Stimulated activated CD4-positive, alpha-beta T cell treated with anti-CD3 and anti-CD28 coated beads, Interleukin-2, amount 100 ng/mL, for 24 hours (primary cell): ENCODE results near the gene ITSN2.
A peak's percentile ranks its signal among the peaks of the same experiment; 100 is the strongest.
"Not testable (repeated sequence)": the region's sequence is repeated elsewhere in the genome, so short reads cannot be mapped to it uniquely, and the experiment has no call there.

Experiments used
- DNase-seq, 2 donors: peaks; one replicate each; pipeline ENCODE4 v3.0.0-alpha.2; 2020

Gene ITSN2

DNA sequence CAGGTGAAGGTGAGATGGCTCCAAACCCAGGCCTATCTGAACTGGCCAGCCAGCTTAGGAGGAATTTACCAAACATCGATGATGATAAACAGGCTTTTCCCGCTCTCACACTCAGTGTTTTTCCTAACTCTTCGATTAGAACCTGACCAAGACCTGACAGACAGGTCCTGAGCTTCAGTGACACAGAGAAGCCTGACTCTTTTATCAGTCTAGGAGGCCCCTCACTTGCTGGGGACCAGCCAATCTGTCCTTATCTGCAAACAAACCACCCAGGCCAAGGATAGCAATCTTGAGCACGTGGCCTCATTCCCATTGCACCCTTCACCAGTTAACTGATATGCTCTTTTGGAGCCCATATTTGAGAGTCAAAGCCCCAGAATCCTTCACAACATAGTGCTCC lies 1.9 kb upstream of the ITSN2 start:
- DNase-seq, result no peak

DNA sequence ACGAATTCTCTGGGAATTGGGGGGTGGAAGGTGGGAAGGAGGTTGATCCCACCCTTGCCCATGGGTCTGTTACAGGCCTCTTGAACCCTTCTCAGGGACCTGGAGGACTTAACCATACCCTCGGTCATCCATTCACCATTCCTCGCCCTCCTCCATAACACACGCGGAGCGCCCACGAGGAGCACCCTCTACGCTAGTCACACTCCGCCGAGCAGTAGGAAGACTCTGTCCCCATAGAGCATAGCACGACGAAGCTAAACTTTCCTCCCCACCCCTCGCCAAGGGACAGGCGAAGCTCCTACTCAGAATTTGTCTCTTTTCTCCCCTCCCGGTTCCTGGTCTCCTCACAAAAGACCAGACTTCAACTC lies 611 bp upstream of the ITSN2 start:
- no peak for DNase-seq

DNA sequence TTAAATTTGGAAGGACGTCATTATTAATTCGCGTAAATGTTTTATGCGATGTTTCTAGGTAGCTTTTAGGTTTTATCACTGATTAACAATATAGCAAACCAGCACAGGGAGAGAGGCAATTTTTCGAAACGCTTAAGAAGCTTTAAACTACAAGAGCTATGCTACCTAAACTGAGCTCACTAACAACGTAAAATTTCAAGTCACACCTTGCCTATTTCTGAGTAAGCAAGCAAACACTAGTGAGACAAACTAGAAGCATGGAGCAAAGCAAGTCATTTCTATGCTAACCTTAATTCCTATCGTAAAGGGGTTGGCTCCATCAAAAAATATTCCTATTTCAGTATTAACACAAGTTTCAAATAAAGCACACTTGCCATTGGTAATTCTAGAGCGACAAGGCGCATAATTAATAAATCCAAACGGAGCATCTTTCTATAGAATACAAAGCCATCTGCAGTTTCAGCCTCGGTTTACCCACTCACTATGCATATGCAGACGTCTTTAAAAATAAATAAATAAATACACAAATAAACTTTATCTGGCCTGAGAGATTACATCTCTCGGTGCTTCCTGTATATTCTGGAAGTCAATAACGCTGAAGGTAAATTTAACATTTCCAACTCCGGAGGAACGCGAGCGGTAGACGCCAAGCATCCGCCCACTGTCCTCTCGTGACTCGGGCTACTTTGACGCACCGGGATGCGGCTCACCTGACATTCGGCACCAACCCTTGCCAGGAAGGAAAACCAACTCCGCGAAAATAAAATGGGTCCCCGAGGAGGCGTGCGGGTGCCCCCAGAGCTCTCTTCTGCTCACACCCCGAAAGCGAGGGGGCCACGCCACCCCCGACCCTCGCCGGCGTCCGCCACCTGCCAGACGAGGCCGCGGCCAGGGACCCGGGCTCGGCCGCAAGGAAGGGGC lies 947 bp downstream of the ITSN2 start:
- DNase-seq, result peak; percentile 53 to 64

DNA sequence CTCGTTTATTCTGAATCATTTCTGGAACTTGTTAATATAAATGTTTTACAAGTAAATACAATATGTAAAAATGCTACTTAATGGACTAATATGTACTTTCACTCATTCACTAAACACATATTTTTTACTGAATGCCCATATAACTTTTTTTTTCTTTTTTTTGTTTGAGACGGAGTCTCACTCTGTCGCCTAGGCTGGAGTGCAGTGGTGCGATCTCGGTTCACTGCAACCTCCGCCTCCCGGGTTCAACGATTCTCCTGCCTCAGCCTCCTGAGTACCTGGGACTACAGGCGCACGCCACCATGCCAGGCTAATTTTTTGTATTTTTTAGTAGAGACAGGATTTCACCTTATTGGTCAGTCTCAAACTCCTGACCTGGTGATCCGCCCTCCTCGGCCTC lies 2.6 kb downstream of the ITSN2 start:
- not testable (repeated sequence) for DNase-seq

DNA sequence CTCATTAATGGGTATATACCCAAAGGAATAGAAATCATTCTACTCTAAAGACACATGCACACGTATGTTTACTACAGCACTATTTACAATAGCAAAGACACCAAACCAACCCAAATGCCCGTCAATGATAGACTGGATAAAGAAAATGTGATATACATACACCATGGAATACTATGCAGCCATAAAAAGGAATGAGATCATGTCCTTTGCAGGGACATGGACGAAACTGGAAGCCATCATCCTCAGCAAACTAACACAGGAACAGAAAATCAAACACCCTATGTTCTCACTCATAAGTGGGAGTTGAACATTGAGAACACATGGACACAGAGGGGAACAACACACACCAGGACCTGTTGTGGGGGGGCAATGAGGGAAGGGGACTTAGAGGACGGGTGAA lies 3.2 kb downstream of the ITSN2 start:
- DNase-seq, result not testable (repeated sequence)

DNA sequence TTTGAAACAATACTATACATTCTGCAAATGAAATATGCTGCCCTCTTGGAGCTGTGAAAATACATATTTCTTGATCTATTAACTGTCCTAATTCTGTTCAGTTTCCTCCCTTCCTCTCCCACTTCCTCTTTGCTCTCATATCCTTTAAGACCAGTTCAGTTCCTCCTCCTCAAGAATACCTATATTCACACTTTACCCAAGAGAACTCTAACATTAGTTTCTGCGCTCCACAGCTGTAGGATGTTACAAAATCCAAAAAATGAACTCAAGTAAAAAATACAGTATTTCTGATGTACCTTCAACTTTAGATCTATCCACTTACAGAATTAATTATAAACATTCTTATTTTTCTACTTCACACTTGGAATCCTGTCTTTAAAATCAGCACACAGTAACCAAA lies 5.4 kb downstream of the ITSN2 start:
- no peak for DNase-seq

DNA sequence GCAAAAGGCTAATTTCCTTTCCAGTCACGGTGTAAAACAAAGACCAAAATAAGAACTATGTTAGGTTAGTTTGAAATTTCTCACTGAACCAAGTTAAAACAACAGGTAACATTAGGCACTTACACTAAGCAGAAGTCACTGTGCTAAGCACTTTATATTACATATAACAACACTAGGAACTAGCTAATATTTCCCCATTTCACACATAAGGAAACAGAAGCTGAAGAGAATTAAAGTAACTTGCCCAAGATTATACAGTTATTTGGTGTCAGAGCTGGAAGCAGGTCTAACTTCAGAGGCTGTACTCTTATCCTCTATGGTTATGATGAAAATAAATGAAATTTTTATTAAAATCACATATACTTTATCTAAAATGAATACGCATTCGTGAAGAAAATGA lies 5.9 kb downstream of the ITSN2 start:
- no peak for DNase-seq

DNA sequence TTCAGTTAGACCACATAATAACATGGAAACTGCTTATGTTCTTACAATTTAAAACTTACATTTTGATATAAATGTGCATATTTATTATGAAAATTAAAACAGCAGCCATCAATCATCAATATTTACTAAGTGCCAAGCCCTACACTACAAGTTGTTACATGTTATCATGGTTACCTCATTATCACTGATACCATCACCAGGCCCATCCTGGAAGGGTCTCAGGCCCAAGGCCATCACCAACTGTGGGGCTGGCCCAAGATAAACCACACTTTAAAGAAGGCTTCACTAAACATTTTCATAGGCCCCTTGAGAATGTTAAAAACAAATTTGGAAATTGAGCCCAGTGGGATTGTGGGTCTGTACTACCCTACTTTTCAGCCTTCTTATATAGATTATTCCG lies 6.4 kb downstream of the ITSN2 start:
- DNase-seq, result no peak

DNA sequence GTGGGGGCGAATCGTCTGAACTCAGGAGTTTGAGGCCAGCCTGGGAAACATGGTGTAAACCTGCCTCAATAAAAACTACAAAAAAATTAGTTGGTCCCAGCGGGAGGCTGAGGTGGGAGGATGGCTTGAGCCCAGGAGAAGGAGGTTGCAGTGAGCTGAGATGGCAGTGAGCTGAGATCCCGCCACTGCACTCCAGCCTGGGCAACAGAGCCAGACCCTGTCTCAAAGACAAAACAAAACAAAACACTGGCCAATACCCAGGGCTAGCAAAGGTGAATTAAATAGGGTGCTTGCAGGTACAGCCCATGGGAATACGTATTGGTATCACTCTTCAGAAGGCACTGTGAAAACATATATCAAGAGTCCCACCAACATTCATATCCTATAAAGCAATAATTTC lies 7.0 kb downstream of the ITSN2 start:
- no peak for DNase-seq

DNA sequence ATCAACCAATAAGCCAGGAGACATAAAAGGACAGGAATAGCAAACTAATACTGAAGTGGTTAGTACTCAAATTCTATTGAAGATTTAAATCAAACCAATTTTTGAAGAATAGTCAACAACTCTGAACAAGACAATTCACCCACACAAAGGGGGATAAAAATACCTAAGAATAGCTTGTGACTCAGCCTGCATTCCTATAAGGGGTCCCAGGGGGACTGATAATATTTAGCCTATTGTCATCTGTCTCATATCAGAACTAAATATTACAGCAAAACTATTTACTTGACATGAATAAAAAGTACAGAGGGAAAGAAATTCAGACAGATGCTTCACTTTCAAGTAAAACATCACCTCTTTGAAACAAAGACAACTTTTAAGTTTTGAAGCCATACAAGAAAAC lies 7.7 kb downstream of the ITSN2 start:
- DNase-seq, result no peak

DNA sequence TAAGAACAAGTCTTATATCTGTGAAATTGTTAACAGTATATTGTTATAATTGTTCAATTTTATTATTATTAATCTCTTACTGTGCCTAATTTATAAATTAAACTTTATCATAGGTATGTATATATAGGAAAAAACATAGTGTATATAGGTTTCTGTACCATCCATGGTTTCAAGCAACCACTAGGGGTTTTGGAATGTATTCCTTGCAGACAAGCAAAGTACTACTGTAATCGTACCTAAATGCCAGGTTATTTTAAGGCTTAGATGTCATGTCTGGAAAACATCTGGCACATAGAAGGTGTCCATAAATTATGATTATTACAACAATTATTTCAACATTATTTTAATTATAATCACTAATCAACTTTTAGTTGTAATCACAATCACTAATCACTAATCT lies 8.4 kb downstream of the ITSN2 start:
- DNase-seq, result no peak

DNA sequence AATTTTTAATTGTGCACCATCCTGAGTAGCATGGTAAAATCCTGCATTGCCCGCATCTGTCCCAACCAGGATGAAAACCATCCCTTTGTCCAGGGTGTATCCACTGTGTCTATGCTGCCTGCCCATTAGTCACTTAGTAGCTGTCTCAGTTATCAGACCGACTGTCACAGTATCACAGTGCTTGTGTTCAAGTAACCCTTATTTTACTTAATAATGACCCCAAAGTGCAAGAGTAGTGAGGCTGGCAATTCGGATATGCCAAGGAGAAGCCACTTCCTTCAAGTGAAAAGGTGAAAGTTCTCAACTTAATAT lies 8.8 kb downstream of the ITSN2 start:
- no peak for DNase-seq

DNA sequence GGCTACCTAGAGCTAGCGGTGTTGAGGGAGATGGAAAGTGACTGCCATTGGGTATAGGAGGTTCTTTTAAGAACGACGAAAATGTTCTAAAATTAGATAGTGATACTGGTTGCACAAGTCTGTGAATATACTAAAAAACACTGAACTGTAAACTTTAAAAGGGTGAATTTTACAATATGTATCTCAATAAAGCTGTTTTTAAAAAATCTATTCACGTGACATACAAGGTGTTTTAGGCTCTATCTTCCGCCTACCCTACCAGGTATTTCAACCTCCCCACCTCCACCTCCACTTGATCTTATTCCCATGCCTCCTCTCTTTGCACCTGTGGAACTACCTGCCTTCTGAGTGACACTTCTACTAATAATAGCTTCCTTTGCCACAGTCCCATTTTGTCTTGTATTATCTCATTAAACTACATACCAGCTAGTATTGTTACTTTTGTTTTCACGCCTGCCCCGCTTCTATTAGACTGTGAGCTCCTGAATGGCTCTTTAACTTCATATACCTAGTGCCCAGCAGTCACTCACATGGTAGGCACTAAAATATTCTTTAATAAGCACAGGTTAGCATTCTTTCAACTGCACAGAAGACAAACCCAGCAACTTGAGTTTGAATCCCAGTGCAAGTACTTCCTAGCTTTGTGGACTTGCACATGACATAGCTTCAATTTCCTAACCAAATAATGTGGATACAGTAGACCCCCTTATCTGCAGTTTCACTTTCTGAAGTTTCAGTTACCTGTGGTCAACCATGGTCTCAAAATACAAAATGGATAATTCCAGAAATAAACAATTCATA lies 9.3 kb downstream of the ITSN2 start:
- DNase-seq, result no peak

DNA sequence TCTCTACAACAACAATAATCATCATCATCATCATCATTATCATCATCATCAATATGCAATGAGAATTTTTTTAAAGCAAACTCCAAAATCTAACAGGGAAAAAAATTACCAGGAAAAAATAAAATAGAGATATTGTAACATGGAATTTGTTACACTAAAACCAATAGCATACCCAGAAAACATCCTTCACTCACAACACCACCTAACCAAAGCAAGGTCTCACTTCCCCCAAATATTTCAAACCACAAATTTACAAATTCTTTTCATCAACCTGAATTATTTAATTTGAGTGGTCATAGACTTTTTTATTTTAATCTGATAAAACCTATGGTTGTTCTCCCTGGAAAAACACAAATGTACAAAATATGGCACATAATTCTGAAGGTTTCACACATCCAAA lies 11.2 kb downstream of the ITSN2 start:
- DNase-seq, result no peak

DNA sequence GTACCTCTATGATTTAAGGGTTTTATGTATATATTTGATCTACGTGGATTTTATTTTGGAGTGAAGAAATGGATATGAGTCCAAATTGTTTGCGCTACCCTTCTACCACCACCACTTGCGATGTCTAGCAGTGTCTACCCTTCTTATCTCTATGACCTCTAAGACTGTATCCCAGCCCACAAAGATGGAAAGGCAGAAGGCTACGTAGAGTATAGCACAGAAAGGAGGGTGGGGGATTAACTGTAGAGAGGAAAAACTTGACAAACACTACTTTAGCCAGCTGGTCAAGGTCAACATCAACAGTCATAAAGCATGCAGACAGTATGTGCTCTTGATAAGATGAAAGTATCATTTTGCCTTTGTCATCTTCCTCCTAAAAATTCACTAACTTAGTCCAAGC lies 14.4 kb downstream of the ITSN2 start:
- no peak for DNase-seq

DNA sequence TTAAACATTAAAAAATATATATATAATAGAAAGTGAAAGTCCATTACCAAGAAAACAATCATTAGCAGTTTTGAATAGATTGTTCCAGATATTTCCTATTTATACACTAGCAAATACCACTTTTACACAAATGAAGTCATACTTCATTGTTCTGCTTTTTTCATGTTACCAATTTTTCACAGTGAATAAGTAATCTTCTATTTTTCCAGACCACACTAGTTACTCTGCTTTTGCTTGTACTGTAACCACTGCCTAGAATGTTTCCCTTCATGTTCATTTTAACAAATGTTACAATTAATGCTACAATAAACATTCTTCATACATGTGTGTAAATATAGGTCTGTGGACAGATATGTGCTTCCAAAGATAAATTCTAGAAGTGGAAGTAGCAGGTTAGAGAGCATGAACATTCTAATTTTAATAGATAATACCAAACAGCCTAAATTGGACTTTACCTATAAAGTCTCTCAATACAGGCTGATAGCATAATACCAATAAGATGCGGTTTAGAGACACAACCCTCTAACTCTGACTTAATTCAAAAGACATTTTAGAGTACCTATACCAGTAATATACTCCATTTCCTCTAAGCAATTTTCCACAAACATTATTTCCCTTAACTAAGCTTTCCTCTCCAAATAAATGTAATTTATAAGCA lies 17.0 kb downstream of the ITSN2 start:
- DNase-seq, result no peak

DNA sequence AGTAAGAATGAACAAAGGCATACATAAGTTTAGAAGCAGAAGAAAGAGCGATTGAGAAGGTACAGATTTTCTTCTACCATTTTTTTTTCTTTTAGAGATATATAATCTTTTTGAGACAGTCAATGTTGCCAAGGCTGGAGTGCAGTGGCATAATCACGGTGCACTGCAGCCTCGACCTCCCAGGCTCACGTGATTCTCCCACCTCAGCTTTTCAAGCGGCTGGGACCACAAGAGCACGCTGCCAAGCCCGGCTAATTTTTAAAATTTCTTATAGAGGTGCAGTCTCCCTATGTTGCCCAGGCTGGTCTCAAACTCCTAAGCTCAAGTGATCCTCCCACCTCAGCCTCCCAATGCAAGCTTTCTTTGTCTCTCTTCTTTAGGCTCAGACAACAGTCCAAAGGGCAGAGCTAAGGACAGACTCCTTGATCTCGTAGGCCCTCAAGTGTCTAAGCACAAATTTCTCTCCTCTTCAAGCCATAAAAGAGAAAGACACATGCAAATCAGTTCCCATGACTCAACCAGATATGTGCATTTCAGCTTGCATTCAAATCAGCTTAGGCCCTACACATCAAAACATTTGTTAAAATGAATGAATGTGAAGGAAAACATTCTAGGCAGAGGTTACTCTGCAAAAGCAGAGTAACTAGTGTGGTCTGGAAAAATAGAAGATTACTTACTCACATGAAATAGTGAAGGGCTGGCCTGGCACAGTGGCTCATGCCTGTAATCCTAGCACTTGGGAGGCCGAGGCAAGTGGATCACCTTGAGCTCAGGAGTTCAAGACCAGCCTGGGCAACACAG lies 18.0 kb downstream of the ITSN2 start:
- DNase-seq, result no peak

DNA sequence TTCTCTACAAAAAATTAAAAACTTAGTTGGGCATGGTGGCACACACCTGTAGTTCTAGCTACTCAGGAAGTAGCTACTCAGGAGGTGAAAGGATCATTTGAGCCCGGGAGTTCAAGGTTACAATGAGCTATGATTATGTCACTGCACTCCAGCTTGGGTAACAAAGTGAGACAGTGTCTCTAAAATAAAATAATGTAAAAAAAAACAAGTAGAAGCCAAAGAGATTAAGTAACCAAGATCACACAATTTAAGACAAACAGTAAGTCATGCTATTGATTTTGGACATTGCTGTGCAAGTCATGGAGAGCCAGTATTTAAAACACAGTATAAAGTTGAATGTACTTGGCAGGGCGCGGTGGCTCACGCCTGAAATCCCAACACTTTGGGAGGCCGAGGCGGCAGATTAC lies 20.5 kb downstream of the ITSN2 start:
- DNase-seq, result no peak

DNA sequence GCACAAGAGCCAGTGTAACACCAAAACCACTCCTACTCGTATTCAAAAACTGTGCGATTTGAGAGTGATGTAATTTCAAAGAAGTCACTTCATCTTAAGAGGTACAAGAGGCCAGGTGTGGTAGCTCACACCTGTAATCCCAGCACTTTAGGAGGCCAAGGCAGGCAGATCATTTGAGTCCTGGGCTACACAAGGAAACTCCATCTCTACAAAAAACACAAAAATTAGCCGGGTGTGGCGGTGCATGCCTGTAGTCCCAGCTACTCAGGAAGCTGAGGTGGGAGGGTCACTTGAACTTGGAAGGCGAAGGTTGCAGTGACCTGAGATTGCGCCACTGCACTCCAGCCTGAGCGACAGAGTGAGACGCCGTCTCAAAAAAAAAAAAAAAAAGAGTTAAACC lies 21.2 kb downstream of the ITSN2 start:
- DNase-seq, result not testable (repeated sequence)

DNA sequence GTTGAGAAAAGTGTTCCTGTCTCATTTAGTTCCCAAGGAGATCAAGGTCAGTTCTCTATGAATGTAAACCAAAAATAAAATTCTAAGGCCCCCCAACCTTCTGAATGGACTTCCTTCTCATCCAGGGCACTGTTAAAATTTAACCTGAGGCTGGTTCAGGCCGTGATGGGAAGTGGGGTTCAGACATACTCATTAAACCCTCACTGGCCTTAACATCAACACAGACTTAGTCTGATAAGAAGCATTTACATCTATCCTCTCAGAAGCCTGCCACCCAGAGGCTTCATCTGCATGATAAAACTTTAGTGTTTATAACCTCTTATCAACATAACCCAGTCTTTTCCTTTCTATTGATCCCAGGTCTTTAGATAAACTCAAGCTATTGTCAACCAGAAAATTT lies 22.4 kb downstream of the ITSN2 start:
- no peak for DNase-seq

DNA sequence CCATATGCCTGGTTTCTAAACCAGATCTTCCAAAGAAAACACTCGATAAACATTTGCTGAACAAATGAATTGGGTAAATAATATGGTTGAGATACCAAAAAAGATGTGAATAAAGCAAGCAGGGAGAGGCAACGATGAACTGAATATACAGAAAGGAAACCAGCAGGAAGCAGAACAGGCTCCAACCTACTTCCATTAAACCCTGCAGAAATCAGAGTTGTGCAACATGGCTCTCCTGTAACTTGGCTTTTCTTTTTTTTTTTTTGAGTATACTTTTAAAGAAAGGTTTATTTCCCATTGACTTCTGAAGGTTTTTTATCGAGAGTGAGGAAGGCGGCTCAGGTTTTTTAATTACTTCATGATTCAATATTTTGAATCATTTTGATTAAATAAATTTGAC lies 23.5 kb downstream of the ITSN2 start:
- DNase-seq, result no peak

DNA sequence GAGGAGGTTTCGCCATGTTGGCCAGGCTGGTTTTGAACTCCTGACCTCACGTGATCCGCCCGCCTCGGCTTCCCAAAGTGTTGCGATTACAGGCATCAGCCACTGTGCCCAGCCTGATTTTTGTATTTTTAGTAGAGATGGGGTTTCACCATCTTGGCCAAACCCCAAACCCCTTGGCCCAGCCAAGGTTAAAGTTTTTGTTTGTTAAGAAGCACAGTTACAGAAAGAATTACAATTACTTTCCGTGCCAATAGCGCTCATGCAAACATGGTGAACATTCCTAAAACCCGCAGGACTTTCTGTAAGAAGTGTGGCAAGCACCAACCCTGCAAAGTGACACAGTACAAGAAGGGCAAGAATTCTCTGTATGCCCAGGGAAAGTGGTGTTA lies 26.1 kb downstream of the ITSN2 start:
- DNase-seq, result no peak
